Aorta (tissue), 5 donors: Measurements from ENCODE around the gene ITGBL1. TPM values are rescaled to one million over a fixed set of nuclear protein-coding genes. Genes with fewer than 3 reads are reported as not detected.
A peak's percentile ranks its signal among the peaks of the same experiment; 100 is the strongest.

Experiments
- ATAC-seq: fragments of 200-7000 bp; cut with Tn5 transposase; one replicate; pipeline ENCODE4 v1.9.1; 2022; ENCODE audit warnings: moderate library complexity; ENCODE audit not compliant: low FRiP score
- DNase-seq, 2 donors: peaks; one replicate each; pipeline ENCODE4 v3.0.0-alpha.2; 2020
- H3K27ac ChIP-seq, 2 donors: one replicate each; pipeline ENCODE4 v1.5.1; 2013; ENCODE audit warnings: low read length in 2 of 2, mild to moderate bottlenecking in 2 of 2, moderate library complexity in 2 of 2, control low read depth in 1 of 2, inconsistent platforms in 1 of 2, low read depth in 1 of 2
- H3K27me3 ChIP-seq, 2 donors: one replicate each; pipeline ENCODE4 v1.6.1; 2013; ENCODE audit warnings: control low read depth in 1 of 2, low read length in 1 of 2, mild to moderate bottlenecking in 1 of 2, moderate library complexity in 1 of 2; ENCODE audit not compliant: insufficient read depth in 2 of 2, control insufficient read depth in 1 of 2
- H3K36me3 ChIP-seq, 2 donors: one replicate each; pipeline ENCODE4 v1.6.1; 2013; ENCODE audit warnings: control low read depth in 1 of 2, low read length in 1 of 2, mild to moderate bottlenecking in 1 of 2; ENCODE audit not compliant: insufficient read depth in 2 of 2, control insufficient read depth in 1 of 2
- H3K4me1 ChIP-seq, 2 donors: one replicate each; pipeline ENCODE4 v1.6.1; 2013; ENCODE audit warnings: low read length in 2 of 2, control low read depth in 1 of 2, mild to moderate bottlenecking in 1 of 2, moderate library complexity in 1 of 2; ENCODE audit not compliant: insufficient read depth in 2 of 2, control insufficient read depth in 1 of 2
- H3K4me3 ChIP-seq, 2 donors: one replicate each; pipeline ENCODE4 v1.5.1; 2013; ENCODE audit warnings: low read length in 2 of 2, control low read depth in 1 of 2, mild to moderate bottlenecking in 1 of 2
- H3K9me3 ChIP-seq: one replicate; pipeline ENCODE4 v1.6.1; 2013; ENCODE audit warnings: mild to moderate bottlenecking, low read length; ENCODE audit not compliant: control insufficient read depth
- WGBS, 2 donors: extraction: QIAGEN DNeasy Blood & Tissue Kit; methylation state at CpG; one replicate each; pipeline ENCODE4 v1.1.7; 2013; 5-methylcytosine and 5-hydroxymethylcytosine counted together
- intact Hi-C, 2 donors: fragments of 100-400 bp; cut with DNase I; formaldehyde crosslinking; loops; one replicate each; pipeline versions ENCODE4 v1.14.2 to v1.15.0; 2022
- polyA plus RNA-seq, 2 donors: library from polyadenylated mRNA; stranded (reverse); fragments of 200-250 nt; gene quantifications; one replicate each; pipeline ENCODE4 v1.2.3, GENCODE V29; 2013
- total RNA-seq, 2 donors: library from RNA; stranded (reverse); fragmentation: NEBNext Ultra II Directional; extraction: Animal tissue kit (Norgen Biotek cat#: 25700); gene quantifications; one replicate each; pipeline ENCODE4 v1.2.1, GENCODE V29; 2021
- donor health status: healthy with polysubstance abuse.
- donor health status: Bipolar disorder and iron deficiency.
- donor health status: DM: no; HTN: no; CAD: no.
- donor health status: DM: no; HTN: no; CAD: no.
- donor health status: DM: yes; HTN: yes; CAD: no.

ITGBL1 gene
- total and polyA plus RNA-seq, 4 donors, result 110 to 144 (median 121) TPM

GRCh38 chr13:101624981-101625380 is 172.5 kb downstream of the ITGBL1 start:
- intact Hi-C loops, result no loop called here
- DNase-seq, result no peak
- WGBS, 2 donors, result 49% methylated on average over 3 of the region's 3 CpGs
- no peaks in the 10 kb centered on the region for H3K27me3 ChIP-seq
- H3K27ac ChIP-seq, result no peak overlapping the region
- no peaks in the 10 kb centered on the region for H3K36me3 ChIP-seq
- H3K9me3 ChIP-seq, result no peaks in the 10 kb centered on the region
- H3K4me3 ChIP-seq, result no peak overlapping the region
- H3K4me1 ChIP-seq, result peaks cover 3 to 4% of the 10 kb centered on the region in 2 donors
- no peak for ATAC-seq

DNA sequence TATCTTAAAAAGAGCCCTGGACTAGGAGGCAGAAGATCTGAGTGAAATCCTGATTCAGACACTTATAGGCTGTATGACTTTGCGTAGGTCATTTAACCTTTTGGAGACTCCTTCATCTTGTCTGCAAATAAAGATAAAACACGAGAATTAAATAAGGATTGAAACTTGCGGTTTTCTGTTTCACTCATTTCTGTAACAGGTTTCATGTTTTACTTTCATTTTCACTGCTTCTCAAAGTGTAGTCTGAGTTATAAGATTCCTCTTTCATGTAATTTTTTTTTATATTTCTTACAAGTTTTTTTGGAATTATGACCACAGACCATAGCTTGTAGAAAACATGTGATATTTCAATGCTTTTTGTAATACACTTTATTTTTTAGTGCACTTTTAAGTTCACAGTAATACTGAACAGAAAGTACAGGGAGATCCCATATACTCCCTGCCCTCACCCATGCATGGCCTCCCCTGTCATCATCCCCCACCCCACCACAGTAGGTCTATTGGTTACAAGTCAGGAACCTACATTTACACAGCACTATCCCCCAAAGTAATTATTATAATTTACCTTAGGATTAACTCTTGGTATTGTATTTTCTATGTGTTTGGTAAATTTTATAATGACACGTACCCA is 174.6 kb downstream of the ITGBL1 start:
- Histone ChIP-seq H3K4me3 (peak overlapping the region; percentile 46 to 79), H3K27ac (peak overlapping the region in 1 of 2 donors; percentile 32), H3K27me3 (no peaks in the 10 kb centered on the region), H3K9me3 (no peaks in the 10 kb centered on the region), H3K4me1 (peaks cover 0 to 2% of the 10 kb centered on the region in 2 donors), H3K36me3 (no peaks in the 10 kb centered on the region)
- intact Hi-C loops, result no loop called here
- DNase-seq (no peak), ATAC-seq (peak; percentile 66)
- WGBS, 2 donors, result 24 to 31% methylated on average over 4 of the region's 4 CpGs

DNA sequence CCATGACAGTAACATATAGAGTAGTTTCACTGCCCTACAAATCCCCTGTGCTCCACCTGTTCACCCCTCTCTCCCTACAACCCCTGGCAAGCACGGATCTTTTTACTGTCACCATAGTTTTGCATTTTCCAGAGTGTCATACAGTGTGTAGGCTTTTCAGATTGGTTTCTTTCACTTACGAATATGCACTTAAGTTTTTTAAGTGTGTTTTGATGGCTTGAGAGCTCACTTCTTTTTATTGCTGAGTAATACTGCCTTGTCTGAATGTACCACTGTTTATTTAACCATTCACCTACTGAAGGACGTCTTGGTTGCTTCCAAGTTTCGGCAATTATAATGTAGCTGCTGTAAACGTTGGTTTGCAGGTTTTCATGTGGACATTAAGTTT is 175.1 kb downstream of the ITGBL1 start:
- 6 to 12% methylated on average over 5 of the region's 5 CpGs for WGBS, 2 donors
- Histone ChIP-seq H3K9me3 (no peaks in the 10 kb centered on the region), H3K27ac (peak overlapping the region in 1 of 2 donors; percentile 32), H3K4me1 (peaks cover 0 to 2% of the 10 kb centered on the region in 2 donors), H3K36me3 (no peaks in the 10 kb centered on the region), H3K27me3 (no peaks in the 10 kb centered on the region), H3K4me3 (peak overlapping the region; percentile 46 to 47)
- no peak for ATAC-seq
- intact Hi-C loops, result no loop called here
- DNase-seq, result no peak

- Histone ChIP-seq H3K36me3 (no peaks in the 10 kb centered on the region), H3K27me3 (no peaks in the 10 kb centered on the region), H3K4me1 (peaks cover 0 to 2% of the 10 kb centered on the region in 2 donors), H3K27ac (no peak overlapping the region), H3K9me3 (no peaks in the 10 kb centered on the region), H3K4me3 (no peak overlapping the region)
- intact Hi-C loops, result no loop called here
- WGBS, 2 donors, result 95 to 97% methylated on average over 1 of the region's 1 CpG
- no peak for ATAC-seq
- DNase-seq, result no peak
These were observed 176.4 kb downstream of the ITGBL1 start for GRCh38 chr13:101628900-101629299.

GRCh38 chr13:101631395-101631794 is 178.9 kb downstream of the ITGBL1 start:
- Histone ChIP-seq H3K27ac (no peak overlapping the region), H3K4me3 (no peak overlapping the region), H3K9me3 (no peaks in the 10 kb centered on the region), H3K36me3 (no peaks in the 10 kb centered on the region), H3K27me3 (no peaks in the 10 kb centered on the region), H3K4me1 (no peaks in the 10 kb centered on the region)
- intact Hi-C loops, result loop anchor here in 1 of 2 donors (10.0 kb wide), 1 partner anchor 97 kb away; no protein-coding TSS in a partner anchor
- ATAC-seq (no peak), DNase-seq (no peak)

DNA sequence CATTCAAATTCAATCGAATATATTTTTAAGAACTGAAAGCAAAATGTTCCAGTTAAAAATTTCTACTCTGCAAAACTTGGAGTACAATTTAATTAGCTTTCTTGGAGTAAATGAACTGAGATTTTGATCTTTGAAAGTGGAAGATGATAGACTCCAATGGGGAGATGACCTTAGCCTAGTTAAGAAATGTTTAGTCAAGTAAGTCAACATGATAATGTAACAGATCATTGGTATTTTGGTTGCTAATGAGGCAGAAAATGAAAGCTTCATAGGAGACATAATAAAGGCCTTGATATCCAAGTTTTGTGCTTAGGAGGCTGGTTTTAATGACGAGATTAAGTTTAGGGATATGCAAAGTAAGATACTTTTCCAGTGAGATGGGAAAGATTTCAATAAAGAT is 181.7 kb downstream of the ITGBL1 start:
- H3K4me1 ChIP-seq, result no peaks in the 10 kb centered on the region
- H3K36me3 ChIP-seq, result no peaks in the 10 kb centered on the region
- H3K27ac ChIP-seq, result no peak overlapping the region
- intact Hi-C loops, result loop anchor here in 1 of 2 donors (10.0 kb wide), 1 partner anchor 99 kb away; no protein-coding TSS in a partner anchor
- no peak for DNase-seq
- H3K9me3 ChIP-seq, result no peaks in the 10 kb centered on the region
- WGBS, 2 donors, result 95 to 98% methylated on average over 2 of the region's 2 CpGs
- no peak overlapping the region for H3K4me3 ChIP-seq
- ATAC-seq, result no peak
- no peaks in the 10 kb centered on the region for H3K27me3 ChIP-seq

GRCh38 chr13:101639711-101640110 is 187.2 kb downstream of the ITGBL1 start:
- no peak for ATAC-seq
- Histone ChIP-seq H3K4me3 (no peak overlapping the region), H3K27me3 (no peaks in the 10 kb centered on the region), H3K27ac (no peak overlapping the region), H3K4me1 (peaks cover 0 to 6% of the 10 kb centered on the region in 2 donors), H3K36me3 (no peaks in the 10 kb centered on the region), H3K9me3 (no peaks in the 10 kb centered on the region)
- WGBS, 2 donors, result 91 to 95% methylated on average over 1 of the region's 1 CpG
- intact Hi-C loops, result loop anchor here in 1 of 2 donors (10.0 kb wide), 1 partner anchor 105 kb away; no protein-coding TSS in a partner anchor
- DNase-seq, result no peak

DNA sequence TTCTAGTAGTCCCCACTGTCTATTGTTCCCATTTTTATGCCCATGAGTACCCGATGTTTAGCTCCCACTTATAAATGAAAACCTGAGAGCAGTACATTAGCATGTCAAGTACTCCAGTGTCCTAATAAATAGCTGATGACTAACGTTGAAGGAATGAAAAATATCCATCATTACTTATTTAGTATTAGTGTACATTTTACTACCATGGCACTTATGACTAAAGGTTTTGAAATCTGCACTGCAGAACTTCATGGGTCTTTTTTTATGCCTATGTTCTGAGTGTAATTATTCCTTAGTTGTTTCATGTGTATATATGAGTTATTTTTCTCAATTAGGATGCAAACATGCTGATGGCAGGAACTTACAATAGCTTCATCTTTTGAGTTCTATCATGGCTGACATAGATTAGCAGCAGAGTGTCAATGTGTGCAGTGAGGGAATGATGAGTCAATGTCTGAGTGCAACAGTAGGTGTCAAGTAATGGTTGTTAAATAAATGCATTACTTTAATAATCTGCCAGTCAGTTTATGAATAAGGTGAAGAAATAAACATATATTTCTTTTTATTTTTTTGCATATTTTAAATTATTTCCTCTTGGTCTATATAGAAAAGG is 188.4 kb downstream of the ITGBL1 start:
- Histone ChIP-seq H3K4me1 (peaks cover 0 to 6% of the 10 kb centered on the region in 2 donors), H3K4me3 (no peak overlapping the region), H3K9me3 (no peaks in the 10 kb centered on the region), H3K27me3 (no peaks in the 10 kb centered on the region), H3K36me3 (no peaks in the 10 kb centered on the region), H3K27ac (no peak overlapping the region)
- intact Hi-C loops, result no loop called here
- WGBS, 2 donors, result 36 to 43% methylated on average over 2 of the region's 2 CpGs
- ATAC-seq (no peak), DNase-seq (no peak)

DNA sequence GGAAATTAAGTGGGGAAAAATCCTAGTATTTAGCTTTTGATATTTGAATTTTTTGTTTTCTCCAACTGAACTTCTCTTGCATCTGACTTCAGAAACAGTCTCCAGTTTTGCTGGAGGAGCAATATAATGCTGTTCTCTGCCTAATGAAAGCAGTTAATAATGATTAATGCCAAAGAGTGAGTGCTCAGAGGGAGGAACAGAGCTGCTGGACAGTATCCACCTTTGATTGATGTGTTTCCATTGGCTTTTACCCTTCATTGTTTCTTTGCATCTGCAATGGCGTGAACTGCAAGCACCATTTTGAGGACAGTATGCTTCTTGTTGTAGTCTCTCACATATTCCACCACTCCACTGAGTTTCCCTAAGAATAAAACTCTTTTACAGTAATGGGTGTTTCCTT is 193.4 kb downstream of the ITGBL1 start:
- WGBS, 2 donors, result 89 to 90% methylated on average over 1 of the region's 1 CpG
- H3K27ac ChIP-seq, result no peak overlapping the region
- DNase-seq, result no peak
- H3K4me3 ChIP-seq, result no peak overlapping the region
- H3K4me1 ChIP-seq, result peaks cover 0 to 4% of the 10 kb centered on the region in 2 donors
- H3K27me3 ChIP-seq, result no peaks in the 10 kb centered on the region
- intact Hi-C loops, result no loop called here
- no peaks in the 10 kb centered on the region for H3K9me3 ChIP-seq
- no peaks in the 10 kb centered on the region for H3K36me3 ChIP-seq
- no peak for ATAC-seq
